Body of pancreas (tissue), 4 donors: ENCODE data around the gene TNNC2. TPM values are rescaled to one million over a fixed set of nuclear protein-coding genes. Genes with fewer than 3 reads are reported as not detected.

ENCODE experiments used
- ATAC-seq: fragments of 150-250 bp; one replicate; pipeline ENCODE4 v1.9.1; 2016
- DNase-seq, 4 donors: peaks; one replicate each; pipeline ENCODE4 v3.0.0-alpha.2; 2019
- H3K27ac ChIP-seq, 4 donors: fragments of 200-600 bp; sonication (generic); 1 replicate in 3 of 4; 2 replicates in 1 of 4; pipeline versions ENCODE4 v1.5.1 to v1.6.1; 2016 to 2019; ENCODE audit warnings: mild to moderate bottlenecking in 1 of 4, mixed read lengths in 1 of 4, moderate library complexity in 1 of 4
- H3K27me3 ChIP-seq, 2 donors: fragments of 200-600 bp; sonication (generic); one replicate each; pipeline ENCODE4 v1.6.0; 2016; ENCODE audit warnings: mild to moderate bottlenecking in 1 of 2
- H3K36me3 ChIP-seq, 2 donors: fragments of 200-600 bp; sonication (generic); replicated peaks in 1 of 2; 2 replicates each; pipeline ENCODE4 v1.5.1; 2016; ENCODE audit warnings: low read depth in 2 of 2; ENCODE audit not compliant: insufficient read depth in 1 of 2
- H3K4me1 ChIP-seq: fragments of 200-600 bp; sonication (generic); one replicate; pipeline ENCODE4 v1.6.0; 2016
- H3K4me3 ChIP-seq, 2 donors: fragments of 200-600 bp; sonication (generic); 1 replicate in 1 of 2; 2 replicates in 1 of 2; pipeline ENCODE4 v1.5.1; 2016 to 2019
- H3K9me3 ChIP-seq, 3 donors: fragments of 200-600 bp; sonication (generic); 1 replicate in 2 of 3; 2 replicates in 1 of 3; pipeline ENCODE4 v1.5.1; 2016
- CTCF ChIP-seq, 7 experiments: fragments of 450-650 bp in 4 of 7; fragments of 200-600 bp in 3 of 7; sonication (generic) in 3 of 7; IDR thresholded peaks; one replicate each; pipeline ENCODE4 v1.5.1; 2016 to 2019; ENCODE audit warnings: antibody characterized with exemption in 7 of 7
- POLR2A ChIP-seq, 3 donors: fragments of 450-650 bp; IDR thresholded peaks; one replicate each; pipeline ENCODE4 v1.6.1; 2016; ENCODE audit warnings: antibody characterized with exemption in 3 of 3, mild to moderate bottlenecking in 2 of 3
- WGBS, 2 donors: methylation state at CpG; one replicate each; pipeline ENCODE4 v1.1.5; 2017; 5-methylcytosine and 5-hydroxymethylcytosine counted together
- intact Hi-C: fragments of 100-400 bp; cut with DNase I; formaldehyde crosslinking; loops from one replicate; pipeline ENCODE4 v1.15.1; 2023
- total RNA-seq, 2 donors: library from RNA; depleted of rRNA; stranded (reverse); fragments of >200 nt; gene quantifications; one replicate each; pipeline ENCODE4 v1.1.0, GENCODE V29; 2016

Gene TNNC2
- total RNA-seq, 2 donors from 2014 or later, result not detected

GRCh38 chr20:45850926-45851325, 23.8 kb upstream of the TNNC2 start:
- Histone ChIP-seq H3K36me3 (peaks cover 0 to 4% of the 10 kb centered on the region in 2 donors), H3K4me1 (peaks cover 16% of the 10 kb centered on the region), H3K4me3 (no peak overlapping the region), H3K9me3 (no peaks in the 10 kb centered on the region), H3K27me3 (no peaks in the 10 kb centered on the region), H3K27ac (no peak overlapping the region)
- no peak for ATAC-seq
- DNase-seq, result no peak
- WGBS, 2 donors, result 42 to 71% methylated on average over 1 of the region's 1 CpG
- intact Hi-C loops, result no loop called here
- TF ChIP-seq CTCF (IDR thresholded peaks at IDR 0.05) (no peak), POLR2A (IDR thresholded peaks at IDR 0.05) (no peak)

GRCh38 chr20:45850238-45850637, 23.1 kb upstream of the TNNC2 start:
- Histone ChIP-seq H3K4me1 (peaks cover 10% of the 10 kb centered on the region), H3K27ac (no peak overlapping the region), H3K27me3 (no peaks in the 10 kb centered on the region), H3K9me3 (no peaks in the 10 kb centered on the region), H3K4me3 (no peak overlapping the region), H3K36me3 (peaks cover 0 to 4% of the 10 kb centered on the region in 2 donors)
- WGBS, 2 donors, result 91 to 100% methylated on average over 2 of the region's 2 CpGs
- ATAC-seq (no peak), DNase-seq (no peak)
- intact Hi-C loops, result no loop called here
- TF ChIP-seq POLR2A (IDR thresholded peaks at IDR 0.05) (no peak), CTCF (IDR thresholded peaks at IDR 0.05) (no peak)

- Histone ChIP-seq H3K9me3 (no peaks in the 10 kb centered on the region), H3K27ac (no peak overlapping the region), H3K4me3 (no peak overlapping the region), H3K4me1 (peaks cover 4% of the 10 kb centered on the region), H3K36me3 (peaks cover 0 to 8% of the 10 kb centered on the region in 2 donors), H3K27me3 (no peaks in the 10 kb centered on the region)
- ATAC-seq (no peak), DNase-seq (no peak)
- no peak for TF ChIP-seq POLR2A (IDR thresholded peaks at IDR 0.05)
- no peak for TF ChIP-seq CTCF (IDR thresholded peaks at IDR 0.05)
- intact Hi-C loops, result no loop called here
- WGBS, 2 donors, result 92 to 94% methylated on average over 8 of the region's 8 CpGs
Observed at GRCh38 chr20:45848969-45849582, 22.0 kb upstream of the TNNC2 start.

GRCh38 chr20:45848421-45848820, 21.3 kb upstream of the TNNC2 start:
- intact Hi-C loops, result no loop called here
- Histone ChIP-seq H3K4me1 (no peaks in the 10 kb centered on the region), H3K4me3 (no peak overlapping the region), H3K9me3 (no peaks in the 10 kb centered on the region), H3K27me3 (no peaks in the 10 kb centered on the region), H3K36me3 (peaks cover 0 to 10% of the 10 kb centered on the region in 2 donors), H3K27ac (no peak overlapping the region)
- no peak for DNase-seq
- TF ChIP-seq POLR2A (IDR thresholded peaks at IDR 0.05) (no peak), CTCF (IDR thresholded peaks at IDR 0.05) (no peak)
- WGBS, 2 donors, result 95 to 96% methylated on average over 8 of the region's 8 CpGs
- no peak for ATAC-seq

- ATAC-seq, result no peak
- no peak overlapping the region for H3K27ac ChIP-seq
- H3K4me1 ChIP-seq, result no peaks in the 10 kb centered on the region
- no peak overlapping the region for H3K4me3 ChIP-seq
- H3K9me3 ChIP-seq, result no peaks in the 10 kb centered on the region
- peaks cover 3 to 17% of the 10 kb centered on the region in 2 donors for H3K36me3 ChIP-seq
- no peak for DNase-seq
- H3K27me3 ChIP-seq, result no peaks in the 10 kb centered on the region
- TF ChIP-seq POLR2A (IDR thresholded peaks at IDR 0.05), result no peak
- no peak for TF ChIP-seq CTCF (IDR thresholded peaks at IDR 0.05)
- intact Hi-C loops, result no loop called here
Observed at GRCh38 chr20:45845452-45845851, 18.3 kb upstream of the TNNC2 start.
